ENCODE data around the gene TLL1.

DNA sequence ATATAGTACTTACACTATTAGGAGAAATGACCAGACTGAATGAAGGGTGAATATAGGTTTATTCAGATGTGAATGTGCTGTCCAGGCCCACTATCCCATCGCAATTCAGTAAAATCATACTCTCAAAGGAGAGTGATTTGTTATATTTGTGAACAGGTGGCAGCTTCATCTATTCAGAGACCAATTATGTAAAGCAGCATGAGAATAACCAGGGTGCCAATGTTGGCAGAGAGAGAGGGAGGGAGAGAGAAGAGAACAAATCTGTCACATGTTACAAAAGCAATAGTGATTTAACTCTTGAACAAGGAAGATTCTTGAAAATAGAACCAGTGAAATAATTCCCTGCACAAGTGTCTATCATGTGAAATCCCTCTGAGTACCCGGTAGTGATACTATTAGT, 38.9 kb upstream of the TLL1 start:
- TF ChIP-seq, protein P1, sequence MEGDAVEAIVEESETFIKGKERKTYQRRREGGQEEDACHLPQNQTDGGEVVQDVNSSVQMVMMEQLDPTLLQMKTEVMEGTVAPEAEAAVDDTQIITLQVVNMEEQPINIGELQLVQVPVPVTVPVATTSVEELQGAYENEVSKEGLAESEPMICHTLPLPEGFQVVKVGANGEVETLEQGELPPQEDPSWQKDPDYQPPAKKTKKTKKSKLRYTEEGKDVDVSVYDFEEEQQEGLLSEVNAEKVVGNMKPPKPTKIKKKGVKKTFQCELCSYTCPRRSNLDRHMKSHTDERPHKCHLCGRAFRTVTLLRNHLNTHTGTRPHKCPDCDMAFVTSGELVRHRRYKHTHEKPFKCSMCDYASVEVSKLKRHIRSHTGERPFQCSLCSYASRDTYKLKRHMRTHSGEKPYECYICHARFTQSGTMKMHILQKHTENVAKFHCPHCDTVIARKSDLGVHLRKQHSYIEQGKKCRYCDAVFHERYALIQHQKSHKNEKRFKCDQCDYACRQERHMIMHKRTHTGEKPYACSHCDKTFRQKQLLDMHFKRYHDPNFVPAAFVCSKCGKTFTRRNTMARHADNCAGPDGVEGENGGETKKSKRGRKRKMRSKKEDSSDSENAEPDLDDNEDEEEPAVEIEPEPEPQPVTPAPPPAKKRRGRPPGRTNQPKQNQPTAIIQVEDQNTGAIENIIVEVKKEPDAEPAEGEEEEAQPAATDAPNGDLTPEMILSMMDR (conservative IDR thresholded peaks at IDR 0.05), result no peak
- TF ChIP-seq EZH2 (IDR thresholded peaks at IDR 0.05; ENCODE audit: low read depth), result no peak

Measured in PC-9 (cell line).